Epithelial cell of proximal tubule (primary cell): ENCODE data around the gene KIZ. TPM values are rescaled to one million over a fixed set of nuclear protein-coding genes. Genes with fewer than 3 reads are reported as not detected.

ENCODE experiments used
- DNase-seq: peaks from one replicate; pipeline ENCODE4 v3.0.0-alpha.2; 2011; ENCODE audit warnings: low read depth
- H3K4me3 ChIP-seq: 2 replicates; pipeline ENCODE4 v1.5.1; 2011; ENCODE audit warnings: low read depth, mild to moderate bottlenecking, low read length
- CTCF ChIP-seq: conservative IDR thresholded peaks from 2 replicates; pipeline ENCODE4 v1.5.1; 2012; ENCODE audit warnings: low read depth, mild to moderate bottlenecking, low read length
- total RNA-seq: library from RNA; depleted of rRNA; stranded (reverse); fragments of >200 nt; gene quantifications from 2 replicates; pipeline ENCODE4 v1.2.3, GENCODE V29; 2015

KIZ gene
- total RNA-seq, 1 donor from 2014 or later, result 4.7 TPM

GRCh38 chr20:21137078-21137477 is 11.2 kb downstream of the KIZ start:
- no peak overlapping the region for H3K4me3 ChIP-seq
- no peak for DNase-seq
- no peak for TF ChIP-seq CTCF

- no peak for DNase-seq
- TF ChIP-seq CTCF, result no peak
- no peak overlapping the region for H3K4me3 ChIP-seq
Observed at GRCh38 chr20:21139881-21140566, 14.1 kb downstream of the KIZ start.

GRCh38 chr20:21141825-21142224 is 15.9 kb downstream of the KIZ start:
- TF ChIP-seq CTCF, result no peak
- DNase-seq, result no peak
- no peak overlapping the region for H3K4me3 ChIP-seq

GRCh38 chr20:21143194-21143890 is 17.5 kb downstream of the KIZ start:
- TF ChIP-seq CTCF, result no peak
- H3K4me3 ChIP-seq, result no peak overlapping the region
- DNase-seq, result no peak

- DNase-seq, result no peak
- no peak for TF ChIP-seq CTCF
- H3K4me3 ChIP-seq, result no peak overlapping the region
Observed at GRCh38 chr20:21145424-21145823, 19.5 kb downstream of the KIZ start.

- TF ChIP-seq CTCF, result no peak
Observed at GRCh38 chr20:21146215-21146614, 20.3 kb downstream of the KIZ start.

GRCh38 chr20:21147593-21147992 is 21.7 kb downstream of the KIZ start:
- DNase-seq, result no peak
- TF ChIP-seq CTCF, result no peak
- no peak overlapping the region for H3K4me3 ChIP-seq

More at GRCh38 chr20:21146215-21146614, 20.3 kb downstream of the KIZ start:
- no peak for DNase-seq
- no peak overlapping the region for H3K4me3 ChIP-seq
